Midbrain (tissue), 1 donor: ENCODE data around the gene LRRC47.

ENCODE experiments used
- DNase-seq: peaks from one replicate; lab custom pipeline; 2025; lab: John Stamatoyannopoulos, UW

Gene LRRC47

GRCh38 chr1:3796215-3797061, at the start of gene LRRC47:
Gene LRRC47 (minus strand): TSS chr1:3796498. CDS start chr1:3796476, 22 bp downstream.
- peak; percentile 95 for DNase-seq

- DNase-seq, result no peak
Observed at GRCh38 chr1:3842912-3843311, 46.6 kb upstream of the LRRC47 start.

- no peak for DNase-seq
Observed at GRCh38 chr1:3841491-3841890, 45.2 kb upstream of the LRRC47 start.

GRCh38 chr1:3838788-3839187, 42.5 kb upstream of the LRRC47 start:
- DNase-seq, result no peak

- DNase-seq, result no peak
Observed at GRCh38 chr1:3837685-3838084, 41.4 kb upstream of the LRRC47 start.

- no peak for DNase-seq
Observed at GRCh38 chr1:3837200-3837599, 40.9 kb upstream of the LRRC47 start.

- DNase-seq, result no peak
Observed at GRCh38 chr1:3836421-3836820, 40.1 kb upstream of the LRRC47 start.

GRCh38 chr1:3834701-3835100, 38.4 kb upstream of the LRRC47 start:
- no peak for DNase-seq

- no peak for DNase-seq
Observed at GRCh38 chr1:3831689-3832088, 35.4 kb upstream of the LRRC47 start.

GRCh38 chr1:3828391-3828790, 32.1 kb upstream of the LRRC47 start:
- DNase-seq, result no peak

- no peak for DNase-seq
Observed at GRCh38 chr1:3827813-3828307, 31.6 kb upstream of the LRRC47 start.

GRCh38 chr1:3825356-3825755, 29.1 kb upstream of the LRRC47 start:
- DNase-seq, result no peak

- DNase-seq, result no peak
Observed at GRCh38 chr1:3824650-3825049, 28.4 kb upstream of the LRRC47 start.

- DNase-seq, result no peak
Observed at GRCh38 chr1:3822421-3822820, 26.1 kb upstream of the LRRC47 start.

- DNase-seq, result no peak
Observed at GRCh38 chr1:3821908-3822307, 25.6 kb upstream of the LRRC47 start.

- DNase-seq, result no peak
Observed at GRCh38 chr1:3821447-3821846, 25.1 kb upstream of the LRRC47 start.

GRCh38 chr1:3821004-3821403, 24.7 kb upstream of the LRRC47 start:
- DNase-seq, result no peak

- DNase-seq, result no peak
Observed at GRCh38 chr1:3820316-3820715, 24.0 kb upstream of the LRRC47 start.

GRCh38 chr1:3819771-3820200, 23.5 kb upstream of the LRRC47 start:
- no peak for DNase-seq

- no peak for DNase-seq
Observed at GRCh38 chr1:3817821-3818597, 21.7 kb upstream of the LRRC47 start.

- DNase-seq, result no peak
Observed at GRCh38 chr1:3817138-3817740, 20.9 kb upstream of the LRRC47 start.

GRCh38 chr1:3816331-3817137, 20.2 kb upstream of the LRRC47 start:
- DNase-seq, result no peak
